ENCODE results near the gene MAPK1IP1L. TPM values are rescaled to one million over a fixed set of nuclear protein-coding genes. Genes with fewer than 3 reads are reported as not detected.
A peak's percentile ranks its signal among the peaks of the same experiment; 100 is the strongest.

MAPK1IP1L gene
- total and polyA plus RNA-seq, 2 donors (not counting 1 experiment from before 2014, with no cell fraction given) = 116 to 141 TPM

DNA sequence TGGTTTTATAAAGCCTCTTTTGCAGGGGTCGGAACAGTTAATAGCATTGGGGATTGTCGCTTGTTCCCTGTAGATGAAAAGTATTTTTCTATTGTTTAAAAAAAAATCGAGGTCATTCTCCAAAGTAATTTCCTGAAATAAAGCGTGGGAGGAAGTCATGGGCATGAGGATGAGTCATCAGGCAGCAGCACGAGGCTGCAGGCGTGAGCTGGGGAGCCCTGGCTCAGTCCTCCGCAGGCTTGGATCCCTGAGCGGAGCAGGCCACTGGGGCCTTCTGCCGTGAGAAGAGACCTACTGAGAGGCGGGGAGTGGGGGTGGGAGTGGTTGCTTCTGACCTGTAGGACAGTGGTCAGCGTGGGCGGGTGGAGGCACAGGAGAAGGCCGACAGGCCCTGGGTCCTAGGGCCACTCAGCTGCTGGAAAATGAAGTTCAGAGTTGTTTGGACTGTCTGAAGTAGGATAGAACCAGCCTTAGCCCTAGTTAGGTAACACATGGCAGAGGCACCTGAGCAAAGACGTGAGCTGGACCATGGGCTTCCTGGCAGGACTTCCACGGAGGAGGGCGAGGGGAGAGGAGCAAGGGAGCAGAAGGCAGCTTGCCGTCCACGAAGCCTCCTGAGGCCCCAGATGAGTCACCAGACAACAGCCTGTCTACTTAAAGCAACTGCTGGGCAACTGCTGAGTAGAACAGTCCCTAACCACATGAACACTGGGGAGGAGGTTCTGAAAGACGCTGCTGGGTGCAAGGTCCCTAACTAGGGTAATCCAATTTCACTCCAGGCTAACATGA lies 56.5 kb downstream of the MAPK1IP1L start:
- no peak for TF ChIP-seq CTCF (IDR thresholded peaks at IDR 0.05)
- no peak for TF ChIP-seq EZH2 (IDR thresholded peaks at IDR 0.05; ENCODE audit: borderline replicate concordance, insufficient read depth, low read depth, low read length, poor library complexity, severe bottlenecking)
- POLR2A ChIA-PET = interaction anchor here (0.5 kb wide), 1 partner anchor 19 kb away, joined by 15 read pairs; no protein-coding TSS in a partner anchor
- 64% methylated on average over 17 of the region's 19 CpGs for WGBS (ENCODE audit: insufficient coverage)
- DNase-seq = no peak
- Histone ChIP-seq H3K36me3 (replicated peaks in 1 of 2; ENCODE audit: control extremely low read depth in 1 of 2, control insufficient read depth in 1 of 2, extremely low read depth in 1 of 2, insufficient read depth in 2 of 2, low read length in 1 of 2) (no peaks in the 10 kb centered on the region), H3K4me2 (replicated peaks; ENCODE audit: low read depth, low read length, poor library complexity, severe bottlenecking) (no peak overlapping the region), H4K20me1 (ENCODE audit: control insufficient read depth, insufficient read depth, low read length, poor library complexity, severe bottlenecking) (no peaks in the 10 kb centered on the region), H3K27ac (ENCODE audit: low read length in 2 of 2) (no peak overlapping the region), H3K9me3 (ENCODE audit: control extremely low read depth in 1 of 3, control insufficient read depth in 2 of 3, insufficient read depth in 1 of 3, low read length in 2 of 3) (peaks cover 0 to 3% (median 3%) of the 10 kb centered on the region in 3 donors), H3K4me1 (ENCODE audit: control insufficient read depth in 2 of 2, insufficient read depth in 2 of 2, low read length in 2 of 2) (peaks cover 10 to 14% of the 10 kb centered on the region in 2 donors), H3K9ac (ENCODE audit: low read length) (no peak overlapping the region), H2AFZ (ENCODE audit: insufficient read depth, low read depth, low read length, poor library complexity, severe bottlenecking) (peak overlapping the region; percentile 51), H3K4me3 (ENCODE audit: control extremely low read depth in 1 of 5, extremely low read depth in 1 of 5, insufficient read depth in 1 of 5, low read depth in 2 of 5, low read length in 4 of 5) (no peak overlapping the region), H3K79me2 (ENCODE audit: control insufficient read depth, insufficient read depth, low read length) (no peaks in the 10 kb centered on the region), H3K27me3 (replicated peaks in 1 of 4; ENCODE audit: control extremely low read depth in 1 of 4, control insufficient read depth in 3 of 4, insufficient read depth in 4 of 4, low read length in 3 of 4) (no peaks in the 10 kb centered on the region)
- ATAC-seq (ENCODE audit: low read depth) = peak; percentile 49
- Mint-ChIP-seq H3K27me3 (no peaks in the 10 kb centered on the region), H3K27ac (no peak overlapping the region), H3K4me1 (peaks cover 17% of the 10 kb centered on the region), H3K4me3 (no peak overlapping the region), H3K9me3 (ENCODE audit: insufficient read depth) (peaks cover 6% of the 10 kb centered on the region)
- CTCF ChIA-PET = no interaction called here
- intact Hi-C loops (cut with micrococcal nuclease) = no loop called here

DNA sequence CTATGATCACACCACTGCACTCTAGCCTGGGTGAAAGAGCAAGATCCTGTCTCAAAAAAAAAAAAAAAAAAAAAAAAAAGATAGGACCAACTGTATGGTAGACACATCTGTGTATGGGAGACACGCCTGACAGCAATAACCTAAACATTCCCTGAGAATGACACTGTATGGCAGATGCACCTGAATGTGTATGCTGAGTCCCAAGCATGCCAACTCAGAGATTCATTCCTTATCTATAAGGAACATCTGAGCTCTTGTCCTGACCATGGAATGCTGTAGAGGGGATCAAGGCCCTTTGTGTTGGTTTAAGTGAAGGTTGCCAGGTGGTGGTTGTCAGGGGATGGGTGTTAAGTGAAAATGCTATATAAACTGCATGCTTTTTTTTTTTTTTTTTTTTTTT lies 58.4 kb downstream of the MAPK1IP1L start:
- Histone ChIP-seq H3K36me3 (replicated peaks in 1 of 2; ENCODE audit: control extremely low read depth in 1 of 2, control insufficient read depth in 1 of 2, extremely low read depth in 1 of 2, insufficient read depth in 2 of 2, low read length in 1 of 2) (no peaks in the 10 kb centered on the region), H4K20me1 (ENCODE audit: control insufficient read depth, insufficient read depth, low read length, poor library complexity, severe bottlenecking) (no peaks in the 10 kb centered on the region), H3K4me3 (ENCODE audit: control extremely low read depth in 1 of 5, extremely low read depth in 1 of 5, insufficient read depth in 1 of 5, low read depth in 2 of 5, low read length in 4 of 5) (no peak overlapping the region), H3K4me2 (replicated peaks; ENCODE audit: low read depth, low read length, poor library complexity, severe bottlenecking) (no peak overlapping the region), H3K9me3 (ENCODE audit: control extremely low read depth in 1 of 3, control insufficient read depth in 2 of 3, insufficient read depth in 1 of 3, low read length in 2 of 3) (no peaks in the 10 kb centered on the region), H3K79me2 (ENCODE audit: control insufficient read depth, insufficient read depth, low read length) (no peaks in the 10 kb centered on the region), H3K27ac (ENCODE audit: low read length in 2 of 2) (no peak overlapping the region), H3K27me3 (replicated peaks in 1 of 4; ENCODE audit: control extremely low read depth in 1 of 4, control insufficient read depth in 3 of 4, insufficient read depth in 4 of 4, low read length in 3 of 4) (no peaks in the 10 kb centered on the region), H3K9ac (ENCODE audit: low read length) (no peak overlapping the region), H3K4me1 (ENCODE audit: control insufficient read depth in 2 of 2, insufficient read depth in 2 of 2, low read length in 2 of 2) (no peaks in the 10 kb centered on the region), H2AFZ (ENCODE audit: insufficient read depth, low read depth, low read length, poor library complexity, severe bottlenecking) (no peak overlapping the region)
- no peak for DNase-seq
- TF ChIP-seq CTCF (IDR thresholded peaks at IDR 0.05) = no peak
- no peak for TF ChIP-seq EZH2 (IDR thresholded peaks at IDR 0.05; ENCODE audit: borderline replicate concordance, insufficient read depth, low read depth, low read length, poor library complexity, severe bottlenecking)
- H3K4me1 Mint-ChIP-seq = peaks cover 3% of the 10 kb centered on the region
- no peak overlapping the region for H3K4me3 Mint-ChIP-seq
- intact Hi-C loops (cut with micrococcal nuclease) = no loop called here
- no peak overlapping the region for H3K27ac Mint-ChIP-seq
- peaks cover 4% of the 10 kb centered on the region for H3K27me3 Mint-ChIP-seq
- ChIA-PET CTCF (interaction anchor here (0.8 kb wide), 1 partner anchor 20 kb away, joined by 3 read pairs; no protein-coding TSS in a partner anchor), POLR2A (no interaction called here)
- no peaks in the 10 kb centered on the region for H3K9me3 Mint-ChIP-seq (ENCODE audit: insufficient read depth)
- 100% methylated on average over 1 of the region's 1 CpG for WGBS (ENCODE audit: insufficient coverage)
- ATAC-seq (ENCODE audit: low read depth) = no peak
